ENCODE results near the gene HYCC2.
"Not testable (repeated sequence)": the region's sequence is repeated elsewhere in the genome, so short reads cannot be mapped to it uniquely, and the experiment has no call there.

The HYCC2 gene

GRCh38 chr2:201071479-201072200 lies at the start of gene HYCC2, which contains the start of gene NDUFB3:
TSS of gene HYCC2 (minus strand) at chr2:201071671. CDS start at chr2:201024009, 47,662 bp downstream.
TSS of gene NDUFB3 (plus strand) at chr2:201072001. CDS start at chr2:201078883, 6,882 bp downstream.
- in situ Hi-C loops (cut with MboI; ENCODE audit: low sequenced_read_pairs) = no loop called here

- in situ Hi-C loops (cut with MboI; ENCODE audit: low sequenced_read_pairs) = no loop called here
These were observed 47.7 kb upstream of the HYCC2 start for GRCh38 chr2:201118961-201119854.

- in situ Hi-C loops (cut with MboI; ENCODE audit: low sequenced_read_pairs) = no loop called here
These were observed 46.9 kb upstream of the HYCC2 start for GRCh38 chr2:201118121-201118960.

- in situ Hi-C loops (cut with MboI; ENCODE audit: low sequenced_read_pairs) = not testable (repeated sequence)
These were observed 46.2 kb upstream of the HYCC2 start for GRCh38 chr2:201117735-201118094.

- in situ Hi-C loops (cut with MboI; ENCODE audit: low sequenced_read_pairs) = no loop called here
These were observed 45.7 kb upstream of the HYCC2 start for GRCh38 chr2:201116959-201117734.

- in situ Hi-C loops (cut with MboI; ENCODE audit: low sequenced_read_pairs) = no loop called here
These were observed 44.9 kb upstream of the HYCC2 start, which contains the start of gene CFLAR for GRCh38 chr2:201116115-201116958. TSS of gene CFLAR (plus strand) at chr2:201116164. CDS start at chr2:201129866, 13,702 bp downstream.

- in situ Hi-C loops (cut with MboI; ENCODE audit: low sequenced_read_pairs) = no loop called here
These were observed 43.4 kb upstream of the HYCC2 start for GRCh38 chr2:201114846-201115245.

GRCh38 chr2:201114350-201114749 lies 42.9 kb upstream of the HYCC2 start:
- in situ Hi-C loops (cut with MboI; ENCODE audit: low sequenced_read_pairs) = no loop called here

- in situ Hi-C loops (cut with MboI; ENCODE audit: low sequenced_read_pairs) = no loop called here
These were observed 39.6 kb upstream of the HYCC2 start for GRCh38 chr2:201111096-201111495.

- in situ Hi-C loops (cut with MboI; ENCODE audit: low sequenced_read_pairs) = no loop called here
These were observed 39.1 kb upstream of the HYCC2 start for GRCh38 chr2:201110615-201111014.

- in situ Hi-C loops (cut with MboI; ENCODE audit: low sequenced_read_pairs) = no loop called here
These were observed 37.7 kb upstream of the HYCC2 start for GRCh38 chr2:201109186-201109585.

- in situ Hi-C loops (cut with MboI; ENCODE audit: low sequenced_read_pairs) = no loop called here
These were observed 36.9 kb upstream of the HYCC2 start for GRCh38 chr2:201108341-201108740.

- in situ Hi-C loops (cut with MboI; ENCODE audit: low sequenced_read_pairs) = no loop called here
These were observed 36.2 kb upstream of the HYCC2 start for GRCh38 chr2:201107624-201108023.

GRCh38 chr2:201105759-201106158 lies 34.3 kb upstream of the HYCC2 start:
- in situ Hi-C loops (cut with MboI; ENCODE audit: low sequenced_read_pairs) = no loop called here

- in situ Hi-C loops (cut with MboI; ENCODE audit: low sequenced_read_pairs) = no loop called here
These were observed 29.0 kb upstream of the HYCC2 start for GRCh38 chr2:201100497-201100896.

- in situ Hi-C loops (cut with MboI; ENCODE audit: low sequenced_read_pairs) = no loop called here
These were observed 22.1 kb upstream of the HYCC2 start for GRCh38 chr2:201093573-201093972.

- in situ Hi-C loops (cut with MboI; ENCODE audit: low sequenced_read_pairs) = no loop called here
These were observed 19.1 kb upstream of the HYCC2 start for GRCh38 chr2:201090574-201090973.

- in situ Hi-C loops (cut with MboI; ENCODE audit: low sequenced_read_pairs) = no loop called here
These were observed 13.4 kb upstream of the HYCC2 start for GRCh38 chr2:201084863-201085262.

GRCh38 chr2:201074996-201075395 lies 3.5 kb upstream of the HYCC2 start:
- in situ Hi-C loops (cut with MboI; ENCODE audit: low sequenced_read_pairs) = no loop called here
